ENCODE measurements around the gene ARID2.

ARID2 gene

DNA sequence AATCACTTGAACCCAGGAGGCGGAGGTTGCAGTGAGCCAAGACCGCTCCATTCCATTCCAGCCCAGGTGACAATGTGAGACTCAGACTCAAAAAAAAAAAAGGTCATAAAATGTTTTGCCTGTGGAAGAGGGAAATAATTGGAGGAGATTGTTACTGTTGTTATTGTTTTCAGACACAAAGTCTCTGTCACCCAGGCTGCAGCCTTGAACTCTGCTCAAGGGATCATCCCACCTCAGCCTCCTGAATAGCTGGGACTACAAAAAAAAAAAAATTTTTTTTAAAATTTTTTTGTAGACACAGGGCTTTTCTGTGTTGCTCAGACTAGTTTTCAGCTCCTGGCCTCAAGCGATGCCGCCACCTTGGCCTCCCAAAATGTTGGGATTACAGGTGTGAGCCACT, 33.9 kb downstream of the ARID2 start:
- no peak for DNase-seq

DNA sequence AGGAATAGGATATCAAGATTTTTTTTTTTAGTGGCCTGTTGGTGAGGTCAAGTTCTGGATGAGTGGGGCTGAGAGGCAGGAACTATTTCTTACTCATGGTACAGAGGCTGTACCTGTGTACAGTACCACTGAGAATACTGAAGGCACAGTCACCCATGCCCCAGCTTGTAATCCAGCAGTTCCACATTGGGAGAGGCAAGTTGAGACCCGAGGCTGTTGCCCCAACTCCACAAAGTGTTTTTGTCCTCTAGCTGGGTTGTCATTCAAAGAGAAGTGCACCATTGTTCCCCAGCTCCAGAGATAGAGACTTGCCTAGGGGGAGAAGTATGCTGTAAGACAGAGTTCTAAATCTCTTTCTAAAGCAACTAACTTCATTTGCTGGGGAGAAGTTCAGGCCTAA, 38.7 kb downstream of the ARID2 start:
- no peak for DNase-seq

DNA sequence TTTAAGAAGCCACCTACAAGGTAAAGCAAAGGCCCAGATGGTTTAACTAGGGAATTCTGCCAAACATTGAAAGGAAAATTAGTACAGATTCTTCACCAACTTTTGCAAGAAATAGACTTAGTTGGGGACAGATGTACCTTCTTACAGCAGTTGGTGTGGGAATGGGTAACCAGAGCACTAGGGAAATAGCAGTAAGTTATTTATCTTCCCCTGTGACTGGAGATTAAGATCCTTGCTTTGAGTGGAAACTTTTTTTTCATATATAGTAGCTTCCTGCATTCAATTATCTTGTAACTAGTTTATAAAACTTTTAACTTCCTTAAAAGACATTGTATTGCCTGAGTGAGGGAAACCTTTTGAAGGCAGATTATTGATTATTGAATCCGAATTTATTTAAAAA, 44.2 kb downstream of the ARID2 start:
- DNase-seq, result no peak

DNA sequence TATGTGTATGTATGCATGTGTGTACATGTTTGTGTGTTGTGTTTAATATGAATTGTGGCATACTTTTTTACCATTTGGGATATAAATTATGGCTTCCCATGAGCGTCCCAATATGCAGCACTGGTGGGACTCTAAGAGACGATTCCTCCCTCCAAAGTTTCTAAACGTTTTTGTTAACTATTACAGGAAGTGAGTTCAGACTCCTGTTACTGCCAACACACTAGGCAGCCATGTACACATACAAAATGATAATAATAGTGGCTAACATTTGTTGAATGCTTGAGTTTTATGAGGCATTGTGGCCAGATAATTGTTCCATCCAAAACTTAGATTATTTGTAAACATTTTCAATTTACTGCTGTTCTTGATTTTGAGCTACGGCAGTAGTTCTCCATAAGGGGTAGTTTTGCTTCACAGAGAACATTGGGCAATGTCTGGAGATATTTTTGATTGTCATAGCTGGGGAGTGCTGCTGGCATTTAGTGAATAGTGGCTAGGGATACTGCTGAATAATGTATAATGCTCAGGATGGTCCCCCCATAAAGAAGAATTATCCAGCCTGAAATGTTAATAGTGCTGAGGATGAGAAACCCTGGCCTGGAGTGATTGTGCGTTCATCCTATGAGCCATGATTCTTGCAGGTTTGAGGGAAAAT, 45.1 kb downstream of the ARID2 start:
- DNase-seq, result no peak

DNA sequence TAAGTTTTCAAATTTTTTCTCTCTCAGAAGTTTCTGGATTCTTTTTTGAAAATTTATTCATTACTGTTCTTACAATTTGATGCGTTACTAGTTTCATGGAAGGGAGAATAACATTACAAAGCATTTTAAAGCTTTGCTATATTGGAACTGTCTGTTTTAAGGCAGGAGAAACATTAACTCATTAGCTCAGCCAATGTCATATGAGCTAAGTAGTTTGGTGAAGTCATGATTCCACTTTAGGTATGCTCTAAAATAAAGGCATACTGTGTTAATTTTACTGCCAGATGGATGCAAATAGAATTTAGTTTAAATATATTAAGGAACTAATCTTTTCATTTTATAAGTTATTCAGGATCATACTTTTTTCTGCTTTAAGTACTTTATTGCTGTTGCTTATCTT, 46.0 kb downstream of the ARID2 start:
- no peak for DNase-seq

GRCh38 chr12:45775964-45776363, 46.5 kb downstream of the ARID2 start:
- DNase-seq, result no peak

DNA sequence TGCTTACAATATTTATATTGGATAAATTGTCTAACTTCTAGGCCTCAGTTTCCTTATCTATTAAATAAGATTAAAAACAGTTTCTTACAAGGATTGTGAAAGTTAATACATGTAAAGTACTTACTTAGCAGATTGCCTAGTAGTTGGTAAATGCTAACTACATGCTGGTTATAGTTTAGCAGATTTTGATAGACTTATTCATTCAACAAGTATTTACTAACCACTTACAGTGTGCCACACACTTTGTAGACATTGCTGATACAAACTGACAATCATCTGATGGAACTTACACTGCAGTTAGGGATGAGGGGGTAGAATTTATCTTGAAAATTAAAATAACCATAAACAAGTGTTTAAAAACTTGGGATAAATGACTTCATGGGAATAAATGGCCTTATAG, 50.4 kb downstream of the ARID2 start:
- no peak for DNase-seq

- no peak for DNase-seq
Observed at GRCh38 chr12:45781080-45781479, 51.6 kb downstream of the ARID2 start.

DNA sequence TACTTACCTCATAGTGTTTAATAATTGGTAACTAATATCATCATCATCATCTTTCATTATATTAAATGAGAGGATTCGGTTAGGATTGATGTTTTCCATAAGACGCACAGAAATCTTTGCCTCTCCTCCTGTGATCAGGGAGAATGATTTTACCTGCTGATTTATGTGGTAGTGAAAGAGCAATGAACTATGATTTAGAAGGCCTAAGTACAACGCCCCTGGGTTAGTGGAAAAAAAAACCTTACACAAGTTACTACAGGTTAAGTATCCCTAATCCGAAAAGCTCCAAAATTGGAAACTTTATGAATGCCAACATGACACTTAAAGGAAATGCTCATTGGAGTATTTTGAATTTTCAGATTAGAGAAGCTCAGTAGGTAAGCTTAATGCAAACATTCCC, 55.8 kb downstream of the ARID2 start:
- no peak for DNase-seq

DNA sequence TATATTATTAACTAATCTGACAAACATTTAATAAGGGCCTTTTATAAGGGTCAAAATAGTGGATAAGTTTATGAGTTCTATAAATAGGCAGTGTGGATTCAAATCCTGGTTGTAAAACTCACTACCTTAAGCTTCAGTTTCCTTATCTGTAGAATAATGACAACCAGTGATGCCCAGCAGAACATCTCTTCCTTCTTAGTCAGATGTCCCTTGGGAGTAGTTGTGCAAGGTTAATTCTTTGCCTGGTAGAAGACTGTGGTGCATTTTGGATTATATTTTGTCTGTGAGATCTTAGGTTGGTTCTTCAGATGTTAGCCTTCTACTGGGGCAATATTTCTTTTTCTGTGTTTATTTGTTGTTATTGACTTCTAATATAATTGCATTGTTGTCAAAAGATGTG, 59.5 kb downstream of the ARID2 start:
- DNase-seq, result no peak

GRCh38 chr12:45794422-45794821, 64.9 kb downstream of the ARID2 start:
- DNase-seq, result no peak

GRCh38 chr12:45801625-45802024, 72.1 kb downstream of the ARID2 start:
- no peak for DNase-seq

DNA sequence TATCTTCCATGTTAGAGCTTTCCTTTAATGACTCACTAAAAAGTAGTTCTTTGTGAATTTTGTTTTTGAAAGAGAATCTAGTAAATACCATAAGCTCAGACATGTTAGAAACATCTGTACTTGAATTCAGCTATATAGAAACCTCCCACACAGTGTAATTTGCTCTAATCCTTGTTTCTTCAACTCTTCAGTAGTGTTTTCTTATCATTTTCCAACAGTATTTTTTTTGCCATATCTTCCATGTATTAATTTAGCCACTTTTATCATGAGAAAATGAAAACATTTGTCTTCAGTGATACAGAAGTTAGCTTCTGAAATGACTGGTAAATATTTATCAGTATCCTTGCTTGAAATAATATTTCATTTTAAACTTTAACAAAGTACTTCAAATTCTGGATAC, 73.6 kb downstream of the ARID2 start:
- no peak for DNase-seq

DNA sequence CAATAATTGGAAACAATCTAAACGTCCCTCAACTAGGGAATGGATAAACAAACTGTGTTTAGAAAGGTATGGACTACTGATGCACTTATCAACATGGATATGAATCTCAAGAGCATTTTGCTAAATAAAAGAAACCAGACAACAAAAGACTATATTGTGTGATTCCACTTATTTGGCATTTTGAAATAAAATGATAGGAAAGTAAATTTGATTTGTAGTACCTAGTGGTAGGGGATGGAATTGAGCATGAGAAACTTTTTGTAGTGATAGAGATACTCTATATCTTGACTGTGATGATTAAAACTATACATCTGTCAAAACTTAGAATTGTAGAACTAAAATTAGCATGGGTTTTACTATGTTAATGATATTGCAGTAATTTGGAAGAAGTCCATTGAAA, 87.1 kb downstream of the ARID2 start:
- no peak for DNase-seq

DNA sequence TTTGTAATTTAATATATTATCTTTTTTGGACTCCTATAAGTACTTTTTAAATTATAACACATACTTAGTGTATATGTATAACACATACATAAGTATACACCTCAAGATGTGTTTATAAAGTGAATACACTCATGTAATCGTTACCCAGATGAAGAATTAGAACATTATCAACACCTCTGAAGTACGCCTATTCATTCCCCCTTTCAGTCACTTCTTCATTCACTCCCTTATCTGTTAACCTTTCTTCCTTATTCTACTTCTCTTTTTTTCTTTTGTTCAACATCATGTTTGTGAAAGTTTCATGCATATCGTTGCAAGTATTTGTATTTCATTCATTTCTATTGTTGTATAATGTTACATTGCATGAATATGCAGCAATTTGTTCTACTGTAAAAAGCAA, 98.5 kb downstream of the ARID2 start:
- DNase-seq, result no peak

GRCh38 chr12:45828402-45828801, 98.9 kb downstream of the ARID2 start:
- no peak for DNase-seq

DNA sequence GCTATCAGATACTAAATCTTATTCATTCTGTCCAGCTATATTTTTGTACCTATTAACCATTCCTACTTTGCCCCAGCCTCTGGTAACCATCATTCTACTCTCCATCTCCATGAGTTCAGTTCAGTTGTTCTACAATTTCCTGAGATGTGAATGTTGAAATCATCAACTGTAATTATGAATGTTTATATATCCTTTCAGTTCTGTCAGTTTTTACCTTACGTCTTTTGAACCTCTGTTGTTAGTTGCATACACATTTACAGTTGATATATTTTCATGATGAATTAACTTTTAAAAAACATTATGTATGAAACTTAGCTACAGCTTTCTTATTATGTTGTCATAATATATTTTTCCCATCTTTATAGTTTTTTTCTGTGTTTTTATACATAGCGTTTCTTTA, 102.1 kb downstream of the ARID2 start:
- no peak for DNase-seq

GRCh38 chr12:45833401-45833800, 103.9 kb downstream of the ARID2 start:
- DNase-seq, result no peak

DNA sequence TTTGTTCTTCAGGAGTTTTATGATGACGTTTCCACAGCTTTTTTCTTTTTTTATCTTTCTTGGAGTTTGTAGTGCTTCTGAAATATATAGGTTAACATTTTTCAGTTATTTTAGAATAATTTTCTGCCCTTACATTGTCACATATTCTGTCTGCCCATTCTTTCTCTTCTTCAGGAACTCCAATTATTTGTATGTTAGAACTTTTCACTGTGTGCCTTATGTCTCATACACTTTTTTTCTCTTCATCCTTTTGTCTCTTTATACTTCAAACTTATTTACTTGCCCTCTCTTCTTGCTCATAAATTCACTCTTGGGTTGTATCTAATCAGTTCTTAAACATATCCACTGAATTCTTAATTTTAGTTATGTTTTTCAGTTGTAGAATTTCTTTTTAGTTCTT, 105.3 kb downstream of the ARID2 start:
- no peak for DNase-seq

GRCh38 chr12:45839917-45840316, 110.4 kb downstream of the ARID2 start:
- no peak for DNase-seq

DNA sequence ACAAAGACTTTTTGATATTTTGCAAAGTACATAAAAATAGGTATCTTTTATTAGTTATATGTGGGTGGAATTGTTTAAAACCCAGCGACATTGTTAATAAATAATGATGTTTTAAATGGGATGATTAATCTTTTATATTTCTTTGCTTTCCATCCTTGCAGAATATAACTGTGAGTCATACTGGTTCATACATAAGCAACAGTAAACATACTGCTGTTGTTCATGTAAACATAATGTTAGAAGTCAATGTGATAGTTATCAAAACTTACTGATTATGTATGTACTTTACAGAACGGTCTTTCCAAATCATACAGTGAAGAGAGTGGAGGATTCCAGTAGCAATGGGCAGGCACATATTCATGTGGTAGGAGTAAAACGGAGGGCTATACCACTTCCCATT, 119.8 kb downstream of the ARID2 start:
- DNase-seq, result no peak

DNA sequence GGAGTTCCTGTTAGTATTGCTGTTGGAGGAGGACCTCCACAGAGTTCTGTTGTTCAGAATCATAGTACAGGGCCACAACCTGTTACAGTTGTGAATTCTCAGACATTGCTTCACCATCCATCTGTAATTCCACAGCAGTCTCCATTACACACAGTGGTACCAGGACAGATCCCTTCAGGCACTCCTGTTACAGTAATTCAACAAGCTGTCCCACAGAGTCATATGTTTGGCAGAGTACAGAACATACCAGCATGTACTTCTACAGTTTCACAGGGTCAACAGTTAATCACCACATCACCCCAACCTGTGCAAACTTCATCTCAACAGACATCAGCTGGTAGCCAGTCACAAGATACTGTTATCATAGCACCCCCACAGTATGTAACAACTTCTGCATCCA, 120.8 kb downstream of the ARID2 start:
- DNase-seq, result no peak

GRCh38 chr12:45852508-45852907, 123.0 kb downstream of the ARID2 start:
- no peak for DNase-seq

DNA sequence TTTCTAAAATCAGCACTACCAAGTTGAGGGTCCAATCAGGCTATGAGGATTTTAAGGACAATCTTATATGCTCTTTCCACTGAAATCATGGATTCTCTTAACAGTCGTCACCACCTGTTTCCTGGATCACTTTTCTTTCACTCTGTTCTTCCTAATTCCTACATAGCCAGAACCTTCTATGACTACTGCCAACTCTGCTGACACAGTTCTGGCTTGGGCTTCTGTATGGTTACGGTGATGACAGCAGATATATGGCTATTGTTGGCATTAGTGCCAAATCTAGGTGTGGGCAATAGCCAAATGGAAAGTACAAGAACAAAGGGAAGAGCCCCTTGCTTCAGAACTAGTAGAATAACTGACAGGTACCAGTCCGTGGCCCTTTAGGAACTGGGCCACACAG, 124.0 kb downstream of the ARID2 start:
- no peak for DNase-seq

DNA sequence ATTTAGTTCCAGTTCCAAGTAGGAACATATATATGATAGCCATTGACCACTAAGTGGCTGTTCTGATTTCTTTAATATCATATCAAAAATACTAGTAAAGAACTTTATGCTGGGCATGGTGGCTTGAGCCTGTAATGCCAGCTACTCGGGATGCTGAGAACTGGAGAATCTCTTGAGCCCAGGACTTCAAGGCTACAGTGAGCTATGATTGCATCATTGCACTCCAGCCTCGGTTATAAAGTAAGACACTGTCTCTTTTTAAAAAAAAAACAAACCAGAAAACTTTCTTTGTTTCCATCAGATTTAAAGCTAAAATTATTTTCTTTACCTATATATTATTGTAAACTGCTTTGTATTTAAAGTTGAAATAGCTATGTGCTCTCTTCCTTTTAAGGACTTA, 133.8 kb downstream of the ARID2 start:
- no peak for DNase-seq

DNA sequence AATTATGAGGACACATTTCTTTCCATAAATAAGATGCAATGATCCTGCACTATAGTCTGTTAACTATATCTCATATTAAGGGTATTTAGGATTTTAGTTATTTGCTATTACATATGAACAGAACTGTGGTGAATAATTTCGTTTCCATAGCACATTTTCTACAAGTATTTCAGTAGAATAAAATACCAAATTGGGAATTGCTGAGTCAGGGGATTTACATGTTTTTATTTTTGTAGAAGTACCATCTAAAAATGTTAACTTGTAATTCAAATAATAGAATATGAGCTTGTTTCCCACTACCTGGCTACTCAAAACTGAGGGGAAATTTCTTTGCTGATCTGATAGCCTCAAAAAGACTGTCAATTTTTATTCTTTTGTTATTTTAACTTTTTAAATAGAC, 136.8 kb downstream of the ARID2 start:
- no peak for DNase-seq

Measured in CD4-positive, alpha-beta T cell treated with Interleukin-15 for 1 hour (primary cell).